ENCODE results near the gene PLEKHA3. TPM values are rescaled to one million over a fixed set of nuclear protein-coding genes. Genes with fewer than 3 reads are reported as not detected.

The PLEKHA3 gene
- total and polyA plus RNA-seq, 10 of the 15 experiments (the other 5 are each of a cell fraction or from before 2014, with no cell fraction given) = 1.4 to 21.1 (median 7.4) TPM

DNA sequence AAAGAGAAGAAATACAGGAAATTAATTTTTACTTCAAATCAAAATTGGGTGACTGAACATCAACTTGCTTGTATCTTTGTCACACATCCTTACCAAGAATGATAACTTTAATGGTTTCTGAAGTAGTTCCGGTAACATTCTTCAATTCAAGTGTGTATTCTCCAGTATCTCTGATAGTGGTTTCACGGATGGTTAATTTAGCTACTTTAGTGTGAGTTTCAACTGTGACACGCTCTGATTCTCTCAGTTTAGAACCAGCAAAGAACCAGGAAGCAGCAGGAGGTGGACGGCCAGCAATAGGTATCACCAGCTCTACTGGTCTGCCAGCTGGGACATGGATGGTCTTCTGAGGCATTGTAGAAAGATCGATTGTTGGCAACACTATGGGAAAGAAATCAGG, 62.3 kb downstream of the PLEKHA3 start:
- BruUV-seq (replicated peaks) = no TSS peak
- 93% methylated on average over 5 of the region's 5 CpGs for WGBS (ENCODE audit: insufficient coverage, insufficient replicate concordance, low lambda C conversion rate, missing lambda C conversion rate)
- TF ChIP-seq, protein P1, sequence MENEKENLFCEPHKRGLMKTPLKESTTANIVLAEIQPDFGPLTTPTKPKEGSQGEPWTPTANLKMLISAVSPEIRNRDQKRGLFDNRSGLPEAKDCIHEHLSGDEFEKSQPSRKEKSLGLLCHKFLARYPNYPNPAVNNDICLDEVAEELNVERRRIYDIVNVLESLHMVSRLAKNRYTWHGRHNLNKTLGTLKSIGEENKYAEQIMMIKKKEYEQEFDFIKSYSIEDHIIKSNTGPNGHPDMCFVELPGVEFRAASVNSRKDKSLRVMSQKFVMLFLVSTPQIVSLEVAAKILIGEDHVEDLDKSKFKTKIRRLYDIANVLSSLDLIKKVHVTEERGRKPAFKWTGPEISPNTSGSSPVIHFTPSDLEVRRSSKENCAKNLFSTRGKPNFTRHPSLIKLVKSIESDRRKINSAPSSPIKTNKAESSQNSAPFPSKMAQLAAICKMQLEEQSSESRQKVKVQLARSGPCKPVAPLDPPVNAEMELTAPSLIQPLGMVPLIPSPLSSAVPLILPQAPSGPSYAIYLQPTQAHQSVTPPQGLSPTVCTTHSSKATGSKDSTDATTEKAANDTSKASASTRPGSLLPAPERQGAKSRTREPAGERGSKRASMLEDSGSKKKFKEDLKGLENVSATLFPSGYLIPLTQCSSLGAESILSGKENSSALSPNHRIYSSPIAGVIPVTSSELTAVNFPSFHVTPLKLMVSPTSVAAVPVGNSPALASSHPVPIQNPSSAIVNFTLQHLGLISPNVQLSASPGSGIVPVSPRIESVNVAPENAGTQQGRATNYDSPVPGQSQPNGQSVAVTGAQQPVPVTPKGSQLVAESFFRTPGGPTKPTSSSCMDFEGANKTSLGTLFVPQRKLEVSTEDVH (IDR thresholded peaks at IDR 0.05; ENCODE audit: low read depth, partially characterized antibody) = no peak
- no peak for TF ChIP-seq CBX3 (IDR thresholded peaks at IDR 0.05; ENCODE audit: borderline replicate concordance, low read depth)
- TF ChIP-seq, protein P2, sequence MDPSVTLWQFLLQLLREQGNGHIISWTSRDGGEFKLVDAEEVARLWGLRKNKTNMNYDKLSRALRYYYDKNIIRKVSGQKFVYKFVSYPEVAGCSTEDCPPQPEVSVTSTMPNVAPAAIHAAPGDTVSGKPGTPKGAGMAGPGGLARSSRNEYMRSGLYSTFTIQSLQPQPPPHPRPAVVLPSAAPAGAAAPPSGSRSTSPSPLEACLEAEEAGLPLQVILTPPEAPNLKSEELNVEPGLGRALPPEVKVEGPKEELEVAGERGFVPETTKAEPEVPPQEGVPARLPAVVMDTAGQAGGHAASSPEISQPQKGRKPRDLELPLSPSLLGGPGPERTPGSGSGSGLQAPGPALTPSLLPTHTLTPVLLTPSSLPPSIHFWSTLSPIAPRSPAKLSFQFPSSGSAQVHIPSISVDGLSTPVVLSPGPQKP (IDR thresholded peaks at IDR 0.05; ENCODE audit: low read depth, low read length) = no peak
- no peak for TF ChIP-seq KDM1A (IDR thresholded peaks at IDR 0.05; ENCODE audit: borderline replicate concordance)
- no peak for TF ChIP-seq CHD2 (IDR thresholded peaks at IDR 0.05; ENCODE audit: borderline replicate concordance, low read depth, low read length)
- no peak for TF ChIP-seq ZSCAN29 (IDR thresholded peaks at IDR 0.05)
- SMC1A ChIA-PET (ENCODE audit: uncharacterized antibody, unreplicated experiment) = interaction anchor here (1.1 to 1.6 kb wide), 3 partner anchors 17 to 77 kb away, joined by 3 to 5 read pairs (median 4); no protein-coding TSS in a partner anchor
- Histone ChIP-seq H3K27me3 (replicated peaks in 1 of 2; ENCODE audit: control insufficient read depth in 2 of 2, insufficient read depth in 2 of 2, low read length in 1 of 2) (no peaks in the 10 kb centered on the region), H3K9me3 (replicated peaks; ENCODE audit: control insufficient read depth, insufficient read depth, low read length) (no peaks in the 10 kb centered on the region; the same call in 2 of the 3 replicates), H3K27ac (ENCODE audit: control insufficient read depth, insufficient read depth) (no peak overlapping the region), H3K4me2 (ENCODE audit: control insufficient read depth, insufficient read depth) (0 out of 2 replicates have a peak overlapping the region, but pooled peaks have one; percentile 19), H3K4me3 (no peak overlapping the region), H3K9ac (ENCODE audit: control insufficient read depth, insufficient read depth, low read length) (no peak overlapping the region), H3K36me3 (ENCODE audit: control insufficient read depth in 2 of 2, insufficient read depth in 2 of 2, low read length in 1 of 2) (peaks cover 7 to 39% of the 10 kb centered on the region in 2 experiments), H4K20me1 (ENCODE audit: control insufficient read depth, insufficient read depth) (no peaks in the 10 kb centered on the region), H3K4me1 (ENCODE audit: control insufficient read depth, insufficient read depth, low read length) (peaks cover 14% of the 10 kb centered on the region), H2AFZ (ENCODE audit: control insufficient read depth, low read depth, low read length) (no peak overlapping the region), H3K79me2 (ENCODE audit: control insufficient read depth, insufficient read depth, low read length) (no peaks in the 10 kb centered on the region)
- CTCF ChIA-PET = no interaction called here
- DNase-seq (ENCODE audit: low read depth, low spot score) = no peak
- in situ Hi-C loops (cut with MboI) (no loop called here), intact Hi-C loops (cut with micrococcal nuclease; ENCODE audit: unreplicated experiment) (no loop called here)
- peak; percentile 85 for ATAC-seq
- POLR2A ChIA-PET = no interaction called here
- RAD21 ChIA-PET (ENCODE audit: unreplicated experiment) = no interaction called here
- FAIRE-seq = peak; percentile 54

All from GM12878 (cell line).